ENCODE results near the gene SLC38A9.

GRCh38 chr5:55671975-55672374 lies 40.1 kb downstream of the SLC38A9 start:
- TF ChIP-seq POLR2AphosphoS5 (IDR thresholded peaks at IDR 0.05; ENCODE audit: borderline replicate concordance, low read depth, low read length) (no peak), EZH2 (IDR thresholded peaks at IDR 0.05) (no peak), FOXP2 (optimal IDR thresholded peaks at IDR 0.05; ENCODE audit: control extremely low read depth, extremely low read length, insufficient read depth) (no peak)
